ENCODE data around the gene GPR17.

GPR17 gene

DNA sequence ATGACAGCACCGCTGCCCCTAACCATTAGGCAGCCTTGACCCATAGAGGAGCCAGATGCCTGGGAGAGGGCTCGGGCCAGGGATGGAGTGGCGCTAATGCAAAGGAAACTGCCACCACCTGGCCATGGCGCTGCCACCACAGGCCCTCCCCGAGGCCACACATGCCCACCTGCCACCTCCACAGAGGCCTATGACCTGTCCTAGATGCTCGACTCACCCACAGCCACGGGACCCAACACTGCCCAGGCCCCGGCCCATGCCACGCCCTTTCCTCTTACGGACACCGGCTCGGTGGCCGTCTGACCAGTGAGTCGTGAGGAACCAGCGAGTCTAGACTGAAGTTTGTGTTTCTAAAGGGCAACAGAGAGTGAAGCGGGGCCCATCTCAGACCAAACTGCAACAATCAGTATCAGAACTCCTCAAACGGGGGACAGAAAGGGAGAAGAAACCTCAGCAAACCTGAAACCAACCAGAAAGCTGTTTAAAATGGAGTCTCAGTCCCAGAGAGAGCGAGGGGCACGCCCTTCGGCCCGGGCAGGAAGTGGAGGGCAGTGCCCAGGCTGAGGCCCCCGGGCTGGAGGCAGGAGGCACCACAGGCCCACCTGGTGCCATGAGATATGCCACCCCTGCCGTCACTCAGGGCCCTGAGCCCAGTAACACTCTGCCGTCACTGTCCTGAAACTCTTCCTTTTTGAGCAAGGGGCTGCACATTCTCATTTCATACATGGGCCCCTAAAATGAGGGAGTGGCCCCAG lies 711 bp downstream of the GPR17 start:
- H3K36me3 ChIP-seq (replicated peaks), result no peaks in the 10 kb centered on the region
- no peak overlapping the region for H3K27ac ChIP-seq
- TF ChIP-seq, protein P1, sequence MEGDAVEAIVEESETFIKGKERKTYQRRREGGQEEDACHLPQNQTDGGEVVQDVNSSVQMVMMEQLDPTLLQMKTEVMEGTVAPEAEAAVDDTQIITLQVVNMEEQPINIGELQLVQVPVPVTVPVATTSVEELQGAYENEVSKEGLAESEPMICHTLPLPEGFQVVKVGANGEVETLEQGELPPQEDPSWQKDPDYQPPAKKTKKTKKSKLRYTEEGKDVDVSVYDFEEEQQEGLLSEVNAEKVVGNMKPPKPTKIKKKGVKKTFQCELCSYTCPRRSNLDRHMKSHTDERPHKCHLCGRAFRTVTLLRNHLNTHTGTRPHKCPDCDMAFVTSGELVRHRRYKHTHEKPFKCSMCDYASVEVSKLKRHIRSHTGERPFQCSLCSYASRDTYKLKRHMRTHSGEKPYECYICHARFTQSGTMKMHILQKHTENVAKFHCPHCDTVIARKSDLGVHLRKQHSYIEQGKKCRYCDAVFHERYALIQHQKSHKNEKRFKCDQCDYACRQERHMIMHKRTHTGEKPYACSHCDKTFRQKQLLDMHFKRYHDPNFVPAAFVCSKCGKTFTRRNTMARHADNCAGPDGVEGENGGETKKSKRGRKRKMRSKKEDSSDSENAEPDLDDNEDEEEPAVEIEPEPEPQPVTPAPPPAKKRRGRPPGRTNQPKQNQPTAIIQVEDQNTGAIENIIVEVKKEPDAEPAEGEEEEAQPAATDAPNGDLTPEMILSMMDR (IDR thresholded peaks at IDR 0.05; ENCODE audit: low read depth, low read length, missing control alignments), result no peak
- no peaks in the 10 kb centered on the region for H3K27me3 ChIP-seq (replicated peaks)
- in situ Hi-C loops (cut with HindIII; ENCODE audit: low pct_ligation_motif_present, low sequenced_read_pairs), result no loop called here
- DNase-seq, result no peak
- H3K4me3 ChIP-seq (ENCODE audit: low read depth, low read length), result no peak overlapping the region

DNA sequence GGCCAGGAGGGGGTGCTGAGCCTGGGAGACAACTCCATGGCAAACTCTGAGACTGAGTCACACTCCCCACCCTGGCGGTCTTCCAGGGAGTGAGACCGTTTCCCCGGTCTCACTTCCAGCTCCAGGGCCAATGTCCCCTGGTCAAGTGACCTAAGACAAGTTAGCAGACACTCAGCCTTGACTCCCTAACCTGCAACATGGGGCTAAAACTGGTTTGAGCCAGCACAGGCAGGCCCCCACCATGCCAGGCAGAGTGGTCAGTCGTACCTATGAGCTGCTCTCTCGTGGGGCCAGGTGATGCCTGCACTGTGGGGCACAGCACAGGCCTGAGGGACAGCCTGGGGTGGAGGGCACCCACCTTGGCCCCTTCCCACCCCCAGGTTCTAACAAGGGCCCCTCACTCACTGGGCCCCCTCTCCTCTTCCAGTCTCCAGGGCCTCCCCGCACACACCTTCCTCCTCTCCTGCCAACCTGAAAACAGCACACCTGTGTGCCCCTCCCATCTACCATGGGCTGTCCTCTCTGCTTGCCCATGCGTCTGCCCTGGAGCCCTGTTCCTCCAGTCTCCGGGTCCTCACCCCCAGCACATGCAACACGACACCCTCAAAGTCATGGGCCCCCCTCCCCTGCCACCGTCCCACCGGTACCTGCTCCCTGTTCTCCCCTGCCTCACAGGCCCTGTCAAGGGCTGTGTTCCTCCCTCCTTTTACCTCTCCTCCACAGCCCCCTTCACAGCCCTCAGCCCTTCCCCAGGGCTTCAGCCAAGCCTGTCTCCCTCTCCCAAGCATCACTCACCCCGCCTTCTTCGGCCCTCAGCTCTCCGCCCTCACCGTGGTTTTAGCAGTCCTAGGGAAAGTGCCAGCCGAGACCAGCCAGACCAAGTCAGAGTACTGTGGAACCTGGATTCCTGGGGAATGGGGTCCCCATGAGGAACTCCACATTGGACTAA lies 1.6 kb downstream of the GPR17 start:
- DNase-seq, result peak; percentile 33
- no peak overlapping the region for H3K27ac ChIP-seq
- TF ChIP-seq, protein P1 (IDR thresholded peaks at IDR 0.05; ENCODE audit: low read depth, low read length, missing control alignments), result no peak
- H3K27me3 ChIP-seq (replicated peaks), result no peaks in the 10 kb centered on the region
- no peaks in the 10 kb centered on the region for H3K36me3 ChIP-seq (replicated peaks)
- H3K4me3 ChIP-seq (ENCODE audit: low read depth, low read length), result no peak overlapping the region
- in situ Hi-C loops (cut with HindIII; ENCODE audit: low pct_ligation_motif_present, low sequenced_read_pairs), result no loop called here

DNA sequence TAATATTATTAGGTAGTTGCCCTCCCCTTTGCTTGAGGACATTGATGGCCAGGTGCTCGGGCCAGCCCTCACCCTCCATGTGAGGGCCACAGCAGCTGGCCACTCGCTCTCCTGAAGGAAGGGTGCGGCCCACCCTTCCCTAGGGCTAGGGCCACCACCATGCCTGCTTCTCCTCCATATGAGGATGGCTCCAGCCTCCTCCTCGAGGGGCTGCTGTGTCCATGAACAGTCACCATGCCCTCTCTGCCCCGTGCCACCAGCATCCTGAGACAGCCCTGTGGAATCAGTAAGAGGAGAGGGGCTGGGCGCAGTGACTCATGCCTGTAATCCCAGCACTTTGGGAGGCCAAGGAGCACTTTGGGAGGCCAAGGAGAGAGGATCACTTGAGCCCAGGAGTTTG lies 2.4 kb downstream of the GPR17 start:
- TF ChIP-seq, protein P1 (IDR thresholded peaks at IDR 0.05; ENCODE audit: low read depth, low read length, missing control alignments), result no peak
- Histone ChIP-seq H3K36me3 (replicated peaks) (no peaks in the 10 kb centered on the region), H3K27ac (no peak overlapping the region), H3K27me3 (replicated peaks) (no peaks in the 10 kb centered on the region), H3K4me3 (ENCODE audit: low read depth, low read length) (no peak overlapping the region)
- in situ Hi-C loops (cut with HindIII; ENCODE audit: low pct_ligation_motif_present, low sequenced_read_pairs), result no loop called here
- no peak for DNase-seq

DNA sequence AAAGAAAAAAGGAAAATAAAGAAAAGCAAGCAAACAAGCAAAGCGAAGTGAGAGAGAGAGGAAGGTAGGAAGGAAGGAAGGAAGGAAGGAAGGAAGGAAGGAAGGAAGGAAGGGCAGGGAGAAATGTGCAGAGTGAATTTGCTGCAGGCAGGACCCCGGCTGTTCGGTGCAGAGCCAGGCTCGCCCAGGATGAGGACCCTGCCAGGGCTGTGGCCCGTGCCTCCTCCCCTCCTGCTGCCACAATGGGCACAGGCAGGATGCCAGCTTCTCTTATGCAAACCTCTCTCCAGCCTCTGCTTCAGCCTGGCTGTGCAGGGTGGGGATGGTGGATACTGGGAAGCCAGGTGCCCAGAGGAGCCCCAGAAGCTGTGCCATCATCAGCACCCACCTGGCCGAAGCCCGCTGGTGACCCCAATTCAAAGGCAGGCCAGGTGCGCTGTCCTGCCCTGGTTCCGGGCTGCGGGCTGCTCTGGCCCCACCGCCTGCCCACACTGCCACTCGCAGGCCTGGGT lies 3.2 kb downstream of the GPR17 start:
- no peak for DNase-seq
- Histone ChIP-seq H3K27ac (no peak overlapping the region), H3K36me3 (replicated peaks) (no peaks in the 10 kb centered on the region), H3K4me3 (ENCODE audit: low read depth, low read length) (no peak overlapping the region), H3K27me3 (replicated peaks) (no peaks in the 10 kb centered on the region)
- TF ChIP-seq, protein P1 (IDR thresholded peaks at IDR 0.05; ENCODE audit: low read depth, low read length, missing control alignments), result no peak
- in situ Hi-C loops (cut with HindIII; ENCODE audit: low pct_ligation_motif_present, low sequenced_read_pairs), result no loop called here

DNA sequence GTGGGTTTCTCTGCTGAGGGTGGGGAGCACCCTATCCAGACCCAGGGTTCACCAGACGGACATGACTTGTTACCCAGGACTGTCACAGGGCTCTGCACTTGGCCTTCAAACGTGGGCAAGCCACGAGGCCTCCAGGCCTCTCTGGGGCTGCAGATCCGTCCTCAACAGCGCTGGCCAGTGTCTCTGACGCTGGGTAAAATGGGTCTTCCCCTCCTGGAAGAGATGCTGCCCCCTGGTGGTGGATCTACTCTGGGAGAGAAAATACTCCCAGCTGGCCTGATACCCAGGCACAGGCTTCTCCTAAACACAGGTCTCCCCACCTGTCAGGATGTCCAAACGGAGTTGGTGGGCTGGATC lies 3.7 kb downstream of the GPR17 start:
- Histone ChIP-seq H3K4me3 (ENCODE audit: low read depth, low read length) (no peak overlapping the region), H3K36me3 (replicated peaks) (no peaks in the 10 kb centered on the region), H3K27me3 (replicated peaks) (no peaks in the 10 kb centered on the region), H3K27ac (no peak overlapping the region)
- in situ Hi-C loops (cut with HindIII; ENCODE audit: low pct_ligation_motif_present, low sequenced_read_pairs), result no loop called here
- TF ChIP-seq, protein P1 (IDR thresholded peaks at IDR 0.05; ENCODE audit: low read depth, low read length, missing control alignments), result peak; percentile 90
- peak; percentile 75 for DNase-seq

Measured in brain microvascular endothelial cell (primary cell).